ENCODE measurements around the gene HIC1.

The HIC1 gene

GRCh38 chr17:2106308-2106955 lies 51.5 kb downstream of the HIC1 start:
- no peak for DNase-seq (ENCODE audit: low read depth)

DNA sequence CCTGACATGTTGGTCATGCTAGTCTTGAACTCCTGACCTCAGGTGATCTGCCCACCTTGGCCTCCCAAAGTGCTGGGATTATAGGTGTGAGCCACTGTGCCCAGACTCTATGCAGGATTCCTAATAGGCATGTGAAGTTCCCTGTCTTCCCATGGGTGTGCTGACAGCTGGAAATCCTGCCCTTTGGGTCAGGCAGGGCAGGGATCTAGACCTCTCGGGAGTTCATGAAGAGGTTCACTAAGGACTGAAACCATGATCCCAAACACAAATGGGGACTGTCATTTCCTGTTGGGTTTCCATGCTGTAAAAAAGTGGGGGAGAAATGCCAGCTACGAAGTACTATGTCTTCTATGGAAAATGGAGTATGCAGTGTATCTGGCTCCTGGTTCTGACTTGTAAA lies 52.1 kb downstream of the HIC1 start:
- no peak for DNase-seq (ENCODE audit: low read depth)

- no peak for DNase-seq (ENCODE audit: low read depth)
Observed at GRCh38 chr17:2107506-2107905, 52.6 kb downstream of the HIC1 start.

- DNase-seq (ENCODE audit: low read depth): no peak
Observed at GRCh38 chr17:2108170-2108569, 53.3 kb downstream of the HIC1 start.

GRCh38 chr17:2110436-2110835 lies 55.5 kb downstream of the HIC1 start:
- no peak for DNase-seq (ENCODE audit: low read depth)

DNA sequence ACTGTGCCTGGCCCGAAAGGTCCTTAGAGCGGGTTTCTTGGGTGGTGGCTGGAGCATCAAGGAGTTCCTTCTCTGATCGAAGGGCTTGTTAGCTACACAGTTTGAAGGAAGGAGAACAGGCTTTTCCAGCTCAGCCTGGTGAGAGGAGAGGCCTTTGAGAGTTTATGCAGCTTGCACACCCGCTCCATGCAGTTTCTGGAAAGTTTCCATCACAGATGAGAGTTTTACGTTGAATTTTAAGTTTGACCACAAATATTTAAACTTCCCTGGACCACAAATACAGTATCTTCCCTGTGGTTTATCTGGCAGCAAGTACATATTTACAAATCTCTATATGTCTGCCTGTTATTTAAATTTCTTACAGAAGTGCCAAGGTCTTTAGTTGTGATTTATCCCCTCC lies 56.8 kb downstream of the HIC1 start:
- DNase-seq (ENCODE audit: low read depth): peak; percentile 21

All from fibroblast of the conjunctiva (primary cell).